Body of pancreas (tissue), 4 donors: Measurements from ENCODE around the gene SLC2A10. TPM values are rescaled to one million over a fixed set of nuclear protein-coding genes. Genes with fewer than 3 reads are reported as not detected.
A peak's percentile ranks its signal among the peaks of the same experiment; 100 is the strongest.

ENCODE experiments used
- ATAC-seq: fragments of 150-250 bp; one replicate; pipeline ENCODE4 v1.9.1; 2016
- DNase-seq, 4 donors: peaks; one replicate each; pipeline ENCODE4 v3.0.0-alpha.2; 2019
- H3K27ac ChIP-seq, 4 donors: fragments of 200-600 bp; sonication (generic); 1 replicate in 3 of 4; 2 replicates in 1 of 4; pipeline versions ENCODE4 v1.5.1 to v1.6.1; 2016 to 2019; ENCODE audit warnings: mild to moderate bottlenecking in 1 of 4, mixed read lengths in 1 of 4, moderate library complexity in 1 of 4
- H3K27me3 ChIP-seq, 2 donors: fragments of 200-600 bp; sonication (generic); one replicate each; pipeline ENCODE4 v1.6.0; 2016; ENCODE audit warnings: mild to moderate bottlenecking in 1 of 2
- H3K36me3 ChIP-seq, 2 donors: fragments of 200-600 bp; sonication (generic); replicated peaks in 1 of 2; 2 replicates each; pipeline ENCODE4 v1.5.1; 2016; ENCODE audit warnings: low read depth in 2 of 2; ENCODE audit not compliant: insufficient read depth in 1 of 2
- H3K4me1 ChIP-seq: fragments of 200-600 bp; sonication (generic); one replicate; pipeline ENCODE4 v1.6.0; 2016
- H3K4me3 ChIP-seq, 2 donors: fragments of 200-600 bp; sonication (generic); 1 replicate in 1 of 2; 2 replicates in 1 of 2; pipeline ENCODE4 v1.5.1; 2016 to 2019
- H3K9me3 ChIP-seq, 3 donors: fragments of 200-600 bp; sonication (generic); 1 replicate in 2 of 3; 2 replicates in 1 of 3; pipeline ENCODE4 v1.5.1; 2016
- POLR2A ChIP-seq, 3 donors: fragments of 450-650 bp; IDR thresholded peaks; one replicate each; pipeline ENCODE4 v1.6.1; 2016; ENCODE audit warnings: antibody characterized with exemption in 3 of 3, mild to moderate bottlenecking in 2 of 3
- WGBS, 2 donors: methylation state at CpG; one replicate each; pipeline ENCODE4 v1.1.5; 2017; 5-methylcytosine and 5-hydroxymethylcytosine counted together
- intact Hi-C: fragments of 100-400 bp; cut with DNase I; formaldehyde crosslinking; loops from one replicate; pipeline ENCODE4 v1.15.1; 2023
- total RNA-seq, 2 donors: library from RNA; depleted of rRNA; stranded (reverse); fragments of >200 nt; gene quantifications; one replicate each; pipeline ENCODE4 v1.1.0, GENCODE V29; 2016
- TF ChIP-seq, protein P1 (sequence below), 7 experiments: fragments of 450-650 bp in 4 of 7; fragments of 200-600 bp in 3 of 7; sonication (generic) in 3 of 7; IDR thresholded peaks; one replicate each; pipeline ENCODE4 v1.5.1; 2016 to 2019; ENCODE audit warnings: antibody characterized with exemption in 7 of 7

Gene SLC2A10
- total RNA-seq, 2 donors from 2014 or later = 12.2 to 95.3 TPM

GRCh38 chr20:46691196-46691595 lies 18.3 kb upstream of the SLC2A10 start:
- H3K27me3 ChIP-seq = no peaks in the 10 kb centered on the region
- TF ChIP-seq POLR2A (IDR thresholded peaks at IDR 0.05) = no peak
- TF ChIP-seq, protein P1, sequence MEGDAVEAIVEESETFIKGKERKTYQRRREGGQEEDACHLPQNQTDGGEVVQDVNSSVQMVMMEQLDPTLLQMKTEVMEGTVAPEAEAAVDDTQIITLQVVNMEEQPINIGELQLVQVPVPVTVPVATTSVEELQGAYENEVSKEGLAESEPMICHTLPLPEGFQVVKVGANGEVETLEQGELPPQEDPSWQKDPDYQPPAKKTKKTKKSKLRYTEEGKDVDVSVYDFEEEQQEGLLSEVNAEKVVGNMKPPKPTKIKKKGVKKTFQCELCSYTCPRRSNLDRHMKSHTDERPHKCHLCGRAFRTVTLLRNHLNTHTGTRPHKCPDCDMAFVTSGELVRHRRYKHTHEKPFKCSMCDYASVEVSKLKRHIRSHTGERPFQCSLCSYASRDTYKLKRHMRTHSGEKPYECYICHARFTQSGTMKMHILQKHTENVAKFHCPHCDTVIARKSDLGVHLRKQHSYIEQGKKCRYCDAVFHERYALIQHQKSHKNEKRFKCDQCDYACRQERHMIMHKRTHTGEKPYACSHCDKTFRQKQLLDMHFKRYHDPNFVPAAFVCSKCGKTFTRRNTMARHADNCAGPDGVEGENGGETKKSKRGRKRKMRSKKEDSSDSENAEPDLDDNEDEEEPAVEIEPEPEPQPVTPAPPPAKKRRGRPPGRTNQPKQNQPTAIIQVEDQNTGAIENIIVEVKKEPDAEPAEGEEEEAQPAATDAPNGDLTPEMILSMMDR (IDR thresholded peaks at IDR 0.05) = no peak
- 58 to 60% methylated on average over 4 of the region's 4 CpGs for WGBS, 2 donors
- intact Hi-C loops = no loop called here
- DNase-seq = no peak
- H3K27ac ChIP-seq = no peak overlapping the region
- H3K4me1 ChIP-seq = peaks cover 15% of the 10 kb centered on the region
- ATAC-seq = no peak
- H3K36me3 ChIP-seq = no peaks in the 10 kb centered on the region
- no peak overlapping the region for H3K4me3 ChIP-seq
- no peaks in the 10 kb centered on the region for H3K9me3 ChIP-seq

GRCh38 chr20:46694484-46694883 lies 15.0 kb upstream of the SLC2A10 start:
- H3K4me1 ChIP-seq = no peaks in the 10 kb centered on the region
- peak in 1 of 4 donors; percentile 34 for DNase-seq
- no peaks in the 10 kb centered on the region for H3K27me3 ChIP-seq
- H3K36me3 ChIP-seq = no peaks in the 10 kb centered on the region
- no peak for ATAC-seq
- H3K4me3 ChIP-seq = no peak overlapping the region
- H3K27ac ChIP-seq = no peak overlapping the region
- no peaks in the 10 kb centered on the region for H3K9me3 ChIP-seq
- intact Hi-C loops = no loop called here
- TF ChIP-seq POLR2A (IDR thresholded peaks at IDR 0.05) = no peak
- TF ChIP-seq, protein P1 (IDR thresholded peaks at IDR 0.05) = no peak
- 60 to 68% methylated on average over 2 of the region's 2 CpGs for WGBS, 2 donors

DNA sequence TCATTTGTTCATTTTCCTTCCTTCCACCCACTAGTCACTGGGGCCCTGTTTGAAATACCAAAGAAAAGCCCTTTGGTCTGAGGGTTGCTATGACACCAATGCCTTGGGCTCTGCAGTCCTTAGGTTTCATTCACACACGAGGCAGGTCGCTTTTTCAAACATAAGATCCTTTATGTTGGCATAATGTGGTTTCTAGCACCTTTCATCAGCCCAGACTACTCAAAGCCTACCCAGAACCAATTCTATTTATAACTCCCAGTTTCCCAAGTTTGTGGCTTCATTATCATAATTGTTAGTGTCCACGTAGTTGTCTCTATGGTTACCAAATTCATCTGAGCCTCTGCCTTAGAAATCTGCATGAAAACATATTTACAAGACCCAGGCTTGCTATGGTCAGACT lies 13.6 kb upstream of the SLC2A10 start:
- intact Hi-C loops = no loop called here
- WGBS, 2 donors = 22 to 34% methylated on average over 3 of the region's 3 CpGs
- no peak overlapping the region for H3K27ac ChIP-seq
- no peak for TF ChIP-seq POLR2A (IDR thresholded peaks at IDR 0.05)
- TF ChIP-seq, protein P1 (IDR thresholded peaks at IDR 0.05) = no peak
- no peak for ATAC-seq
- no peaks in the 10 kb centered on the region for H3K36me3 ChIP-seq
- DNase-seq = no peak
- no peaks in the 10 kb centered on the region for H3K9me3 ChIP-seq
- H3K4me1 ChIP-seq = no peaks in the 10 kb centered on the region
- H3K4me3 ChIP-seq = no peak overlapping the region
- no peaks in the 10 kb centered on the region for H3K27me3 ChIP-seq

GRCh38 chr20:46696791-46697279 lies 12.6 kb upstream of the SLC2A10 start:
- TF ChIP-seq, protein P1 (IDR thresholded peaks at IDR 0.05) = no peak
- TF ChIP-seq POLR2A (IDR thresholded peaks at IDR 0.05) = no peak
- H3K36me3 ChIP-seq = no peaks in the 10 kb centered on the region
- WGBS, 2 donors = 74 to 82% methylated on average over 1 to 3 of the region's 3 CpGs
- DNase-seq (no peak), ATAC-seq (no peak)
- H3K27ac ChIP-seq = no peak overlapping the region
- intact Hi-C loops = no loop called here
- no peaks in the 10 kb centered on the region for H3K4me1 ChIP-seq
- H3K27me3 ChIP-seq = no peaks in the 10 kb centered on the region
- no peaks in the 10 kb centered on the region for H3K9me3 ChIP-seq
- no peak overlapping the region for H3K4me3 ChIP-seq

- TF ChIP-seq POLR2A (IDR thresholded peaks at IDR 0.05) = no peak
- TF ChIP-seq, protein P1 (IDR thresholded peaks at IDR 0.05) = no peak
- intact Hi-C loops = no loop called here
- no peak for ATAC-seq
- Histone ChIP-seq H3K4me3 (no peak overlapping the region), H3K9me3 (no peaks in the 10 kb centered on the region), H3K27me3 (no peaks in the 10 kb centered on the region), H3K4me1 (no peaks in the 10 kb centered on the region), H3K27ac (no peak overlapping the region), H3K36me3 (no peaks in the 10 kb centered on the region)
- 74 to 79% methylated on average over 2 of the region's 2 CpGs for WGBS, 2 donors
- DNase-seq = no peak
Observed at GRCh38 chr20:46698788-46699187, 10.7 kb upstream of the SLC2A10 start.
